K562 (cell line): ENCODE data around the gene RORC. TPM values are rescaled to one million over a fixed set of nuclear protein-coding genes. Genes with fewer than 3 reads are reported as not detected.
"Not testable (repeated sequence)": the region's sequence is repeated elsewhere in the genome, so short reads cannot be mapped to it uniquely, and the experiment has no call there.

Experiments used
- ATAC-seq: fragments of 200-7000 bp; cut with Tn5 transposase; 3 replicates; pipeline ENCODE4 v1.9.1; 2020; ENCODE audit warnings: moderate library complexity
- BruUV-seq: library from RNA; stranded (reverse); fragments of 400-500 nt; replicated peaks from 2 replicates; lab custom pipeline; 2021; lab: Mats Ljungman, UMichigan
- CTCF ChIA-PET: fragments of 300-600 bp; formaldehyde crosslinking; extraction: SDS; loops from one replicate; lab custom pipeline; 2021; ENCODE audit warnings: low intra/inter-chr PET ratio; lab: Yijun Ruan, JAX
- POLR2A ChIA-PET: fragments of 300-600, 350-650 bp; sonication (Branson Sonifier 250); formaldehyde crosslinking; extraction: SDS; loops from one replicate; lab custom pipeline; 2021; ENCODE audit warnings: antibody characterized with exemption, inconsistent platforms; lab: Yijun Ruan, JAX
- DNase-seq, 4 experiments: peaks; one replicate each; pipeline versions ENCODE4 v3.0.0 to v3.0.0-alpha.2; 2011 to 2018; ENCODE audit warnings: low spot score in 3 of 4, mixed read lengths in 3 of 4; ENCODE audit errors: extremely low read depth in 1 of 4
- FAIRE-seq: peaks from 2 replicates; lab custom pipeline; 2011; peaks lifted over from hg19 to GRCh38; lab: Jason Lieb, UNC
- H2AFZ ChIP-seq: 2 replicates; pipeline ENCODE4 v1.6.0; 2011; ENCODE audit warnings: low read depth, low read length, control low read depth, inconsistent platforms
- H3K27ac ChIP-seq: fragments of 200-600 bp; 3 replicates; pipeline ENCODE4 v1.8.0; 2011; ENCODE audit warnings: low read depth, mild to moderate bottlenecking, control low read depth, inconsistent platforms, low read length, moderate library complexity, mixed read lengths; ENCODE audit errors: extremely low read depth
- H3K27me3 ChIP-seq, 2 experiments: fragments of 300-600 bp in 1 of 2; 2 replicates in 1 of 2; 3 replicates in 1 of 2; pipeline versions ENCODE4 v1.6.0 to v1.8.0; 2011; ENCODE audit warnings: inconsistent platforms in 2 of 2, low read length in 2 of 2, mild to moderate bottlenecking in 1 of 2, mixed read lengths in 1 of 2, moderate library complexity in 1 of 2; ENCODE audit not compliant: control insufficient read depth in 2 of 2, insufficient read depth in 2 of 2
- H3K36me3 ChIP-seq: fragments of 300-600 bp; 3 replicates; pipeline ENCODE4 v1.8.0; 2011; ENCODE audit warnings: mild to moderate bottlenecking, low read length, inconsistent platforms; ENCODE audit not compliant: control insufficient read depth, insufficient read depth
- H3K4me1 ChIP-seq, 2 experiments: fragments of 200-600 bp in 1 of 2; replicated peaks in 1 of 2; 2 replicates in 1 of 2; 3 replicates in 1 of 2; pipeline versions ENCODE4 v1.5.1 to v1.8.0; 2011; ENCODE audit warnings: inconsistent platforms in 2 of 2, low read length in 2 of 2, mild to moderate bottlenecking in 1 of 2, mixed read lengths in 1 of 2, moderate library complexity in 1 of 2; ENCODE audit not compliant: control insufficient read depth in 2 of 2, insufficient read depth in 2 of 2
- H3K4me2 ChIP-seq: 2 replicates; pipeline ENCODE4 v1.6.1; 2011; ENCODE audit warnings: low read length, control low read depth, inconsistent platforms, mixed read lengths; ENCODE audit not compliant: insufficient read depth
- H3K4me3 ChIP-seq: fragments of 200-600 bp; sonication (generic), shearing (Covaris generic); 2 replicates; pipeline ENCODE4 v1.5.1; 2016; ENCODE audit warnings: control low read depth, inconsistent platforms
- H3K79me2 ChIP-seq: fragments of 200-600 bp; 3 replicates; pipeline ENCODE4 v1.8.0; 2011; ENCODE audit warnings: low read length, inconsistent platforms; ENCODE audit not compliant: control insufficient read depth, insufficient read depth
- H3K9ac ChIP-seq, 2 experiments: 2 replicates each; pipeline versions ENCODE4 v1.6.0 to v1.6.1; 2011; ENCODE audit warnings: low read depth in 2 of 2, low read length in 2 of 2, control low read depth in 1 of 2, inconsistent platforms in 1 of 2, mild to moderate bottlenecking in 1 of 2, mixed read lengths in 1 of 2; ENCODE audit not compliant: insufficient read depth in 1 of 2
- H3K9me1 ChIP-seq: one replicate; pipeline ENCODE4 v1.6.0; 2011; ENCODE audit warnings: inconsistent platforms, mild to moderate bottlenecking, low read length, moderate library complexity; ENCODE audit not compliant: control insufficient read depth, insufficient read depth
- H3K9me3 ChIP-seq: replicated peaks from 2 replicates; pipeline ENCODE4 v1.5.1; 2011; ENCODE audit warnings: low read depth, low read length, inconsistent platforms; ENCODE audit not compliant: control insufficient read depth, insufficient read depth
- H4K20me1 ChIP-seq: replicated peaks from 2 replicates; pipeline ENCODE4 v1.6.1; 2011; ENCODE audit warnings: low read length, inconsistent platforms, mixed read lengths; ENCODE audit not compliant: control insufficient read depth, insufficient read depth
- ATF3 ChIP-seq, 2 experiments: fragments of 450-650 bp in 1 of 2; sonication (generic) in 1 of 2; formaldehyde crosslinking in 1 of 2; IDR thresholded peaks in 1 of 2; conservative IDR thresholded peaks in 1 of 2; 2 replicates each; pipeline versions ENCODE4 v1.6.1 to v1.8.1; 2016 to 2023; ENCODE audit warnings: mild to moderate bottlenecking in 2 of 2, moderate library complexity in 2 of 2, inconsistent platforms in 1 of 2, missing genetic modification reagents in 1 of 2
- MTA2 ChIP-seq: fragments of 450-650 bp; IDR thresholded peaks from 2 replicates; pipeline ENCODE4 v1.6.1; 2016; ENCODE audit warnings: low read depth
- NFXL1 ChIP-seq: fragments of 450-650 bp; formaldehyde crosslinking; IDR thresholded peaks from 2 replicates; pipeline ENCODE4 v1.4.0; 2021; ENCODE audit warnings: mild to moderate bottlenecking
- TAF1 ChIP-seq: IDR thresholded peaks from 2 replicates; pipeline ENCODE4 v1.6.1; 2011; ENCODE audit warnings: mild to moderate bottlenecking, low read length, moderate library complexity; ENCODE audit not compliant: insufficient read depth, control insufficient read depth, severe bottlenecking; ENCODE audit errors: extremely low read depth
- ZNF282 ChIP-seq: sonication (generic); formaldehyde crosslinking; IDR thresholded peaks from 2 replicates; pipeline ENCODE4 v1.8.1; 2023; ENCODE audit warnings: missing genetic modification reagents
- ZNF589 ChIP-seq: fragments of 200-800 bp; sonication (Bioruptor generic); IDR thresholded peaks from 2 replicates; pipeline ENCODE4 v1.6.1; 2016; ENCODE audit warnings: low read depth, missing genetic modification characterization, missing compliant biosample characterization
- ZNF830 ChIP-seq: fragments of 250-450 bp; sonication (Bioruptor Pico); IDR thresholded peaks from 2 replicates; pipeline ENCODE4 v1.5.0; 2021; ENCODE audit warnings: mild to moderate bottlenecking
- WGBS: fragments of 100-300 bp; shearing (Covaris generic); methylation state at CpG from one replicate; pipeline ENCODE4 v1.1.6; 2016; ENCODE audit warnings: low coverage, mixed read lengths; ENCODE audit not compliant: insufficient coverage; ENCODE audit errors: missing lambda C conversion rate; 5-methylcytosine and 5-hydroxymethylcytosine counted together
- in situ Hi-C: fragments of 300-500 bp; cut with MboI; formaldehyde crosslinking; loops from 4 replicates; pipeline ENCODE4 v1.15.0; 2018; ENCODE audit warnings: inconsistent platforms, mixed read lengths
- intact Hi-C: fragments of 100-400 bp; cut with micrococcal nuclease; formaldehyde crosslinking; loops from 2 replicates; pipeline ENCODE4 v1.14.2; 2022
- polyA plus RNA-seq, 8 experiments: library from polyadenylated mRNA; depleted of rRNA in 4 of 8; stranded (reverse) in 5 of 8; unstranded in 3 of 8; fragments of >200 nt; fragmentation: Nextera tagmentation in 2 of 8; fragmentation: Illumina TruSeq in 1 of 8; extraction: Ambion mirVana in 2 of 8; extraction: Trizol in 1 of 8; gene quantifications; 2 replicates each; pipeline versions ENCODE4 v1.2.1 to v1.2.3, GENCODE V29; 2011 to 2014; ENCODE audit warnings: inconsistent platforms in 1 of 8, missing spikeins in 1 of 8
- total RNA-seq, 7 experiments: library from RNA; depleted of rRNA in 6 of 7; stranded (reverse); fragments of >200 nt in 6 of 7; fragmentation: Illumina TruSeq in 2 of 7; extraction: Trizol in 2 of 7; gene quantifications; 2 replicates each; pipeline versions ENCODE4 v1.2.1 to v1.2.3, GENCODE V29; 2011 to 2021; ENCODE audit warnings: low replicate concordance in 1 of 7

Gene RORC
- total and polyA plus RNA-seq, 9 of the 15 experiments (the other 6 are each of a cell fraction or from before 2014, with no cell fraction given): not detected

DNA sequence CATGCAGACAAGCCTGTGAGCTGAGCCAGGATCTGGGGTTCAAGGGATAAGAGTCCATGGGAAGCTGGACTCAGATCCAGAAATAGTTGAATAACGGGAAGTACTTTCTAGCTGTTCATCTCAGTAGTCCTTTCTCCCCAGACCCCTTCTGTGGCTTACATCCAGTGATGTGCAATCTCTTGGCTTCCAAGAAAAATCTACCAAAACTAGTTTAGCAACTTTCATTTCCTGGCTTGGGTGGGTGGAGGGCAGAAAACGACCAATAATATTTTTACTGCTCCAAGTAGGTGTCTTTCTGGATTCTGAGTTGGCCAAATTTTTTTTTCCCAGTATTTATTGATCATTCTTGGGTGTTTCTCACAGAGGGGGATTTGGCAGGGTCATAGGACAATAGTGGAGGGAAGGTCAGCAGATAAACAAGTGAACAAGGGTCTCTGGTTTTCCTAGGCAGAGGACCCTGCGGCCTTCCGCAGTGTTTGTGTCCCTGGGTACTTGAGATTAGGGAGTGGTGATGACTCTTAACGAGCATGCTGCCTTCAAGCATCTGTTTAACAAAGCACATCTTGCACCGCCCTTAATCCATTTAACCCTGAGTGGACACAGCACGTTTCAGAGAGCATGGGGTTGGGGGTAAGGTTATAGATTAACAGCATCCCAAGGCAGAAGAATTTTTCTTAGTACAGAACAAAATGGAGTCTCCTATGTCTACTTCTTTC is 63.1 kb downstream of the RORC start:
- WGBS: 18% methylated on average over 2 of the region's 7 CpGs

DNA sequence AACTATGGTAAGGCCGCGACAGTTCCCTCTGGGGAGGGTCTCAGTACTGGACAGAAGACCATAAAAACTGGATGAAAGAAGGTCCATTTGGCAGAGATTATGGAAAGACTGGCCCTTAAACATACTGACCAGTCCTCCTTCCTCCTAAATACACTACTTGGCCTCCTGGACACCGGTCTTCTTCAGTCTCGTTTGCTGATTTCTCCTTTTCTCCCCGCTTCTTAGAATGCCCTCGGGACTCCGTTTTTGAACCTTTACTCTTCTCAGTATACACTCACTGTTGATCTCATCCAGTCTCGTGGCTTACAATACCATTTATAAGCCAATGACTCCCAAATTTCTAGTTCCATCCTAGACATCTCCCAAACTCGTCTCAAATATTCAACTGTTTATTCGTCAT is 67.6 kb downstream of the RORC start:
- WGBS: 11% methylated on average over 10 of the region's 10 CpGs
- POLR2A ChIA-PET: interaction anchor here (1.0 to 2.9 kb wide), 3 partner anchors 11 to 21 kb away, joined by 3 to 13 read pairs (median 3); no protein-coding TSS in a partner anchor
- CTCF ChIA-PET: no interaction called here
- intact Hi-C loops: no loop called here
- ATAC-seq (peak; percentile 19), FAIRE-seq (peak; percentile 60), DNase-seq (peak in 2 of 4 experiments; percentile 23 to 28)
- peak overlapping the region; percentile 93 for H3K4me2 ChIP-seq
- H3K9me1 ChIP-seq: no peaks in the 10 kb centered on the region
- peaks cover 23% of the 10 kb centered on the region; the same call in 2 of the 3 replicates for H3K79me2 ChIP-seq
- peak overlapping the region; percentile 88 for H3K27ac ChIP-seq
- H3K36me3 ChIP-seq: peaks cover 32% of the 10 kb centered on the region; the same call in 2 of the 3 replicates
- no TSS peak for BruUV-seq
- TF ChIP-seq ZNF282 (no peak), ATF3 (IDR thresholded peaks at IDR 0.05) (no peak), ATF3 (CRISPR knock-in tag; conservative IDR thresholded peaks at IDR 0.05) (no peak), MTA2 (no peak), ZNF589 (CRISPR knock-in tag) (no peak), ZNF830 (CRISPR knock-in tag) (no peak), NFXL1 (CRISPR knock-in tag) (no peak), TAF1 (no peak)
- H3K4me1 ChIP-seq: peaks cover 3 to 11% of the 10 kb centered on the region in 2 experiments; a peak in 2 of 5 replicates
- in situ Hi-C loops: no loop called here
- H3K9ac ChIP-seq: peak overlapping the region; percentile 94 to 96
- H2AFZ ChIP-seq: peak overlapping the region; percentile 97
- H3K4me3 ChIP-seq: peak overlapping the region; percentile 95
- H3K9me3 ChIP-seq: no peaks in the 10 kb centered on the region
- H3K27me3 ChIP-seq: no peaks in the 10 kb centered on the region
- H4K20me1 ChIP-seq: no peaks in the 10 kb centered on the region

More for the DNA sequence above, 63.1 kb downstream of the RORC start:
- H3K9me1 ChIP-seq, intact Hi-C loops, H4K20me1 ChIP-seq, H3K9ac ChIP-seq, H3K27ac ChIP-seq, H3K79me2 ChIP-seq, POLR2A ChIA-PET, FAIRE-seq, CTCF ChIA-PET, BruUV-seq, H3K27me3 ChIP-seq, ATAC-seq, H3K36me3 ChIP-seq, H3K9me3 ChIP-seq, DNase-seq, H3K4me2 ChIP-seq, H3K4me3 ChIP-seq, in situ Hi-C loops: not testable (repeated sequence)
- Histone ChIP-seq H2AFZ (peak overlapping the region; percentile 35; the same call in 1 of the 2 replicates), H3K4me1 (peaks cover 0 to 15% of the 10 kb centered on the region in 2 experiments; a peak in 3 of 5 replicates)
